Retina (tissue), 1 donor: ENCODE results near the gene CTXND1.
"Not testable (repeated sequence)": the region's sequence is repeated elsewhere in the genome, so short reads cannot be mapped to it uniquely, and the experiment has no call there.

Experiments used
- DNase-seq: peaks from one replicate; pipeline ENCODE4 v3.0.0-alpha.2; 2016

Gene CTXND1

GRCh38 chr15:80252121-80252518 is at the start of gene CTXND1:
Gene CTXND1 (minus strand): TSS chr15:80252213. CDS start chr15:80201949, 50,264 bp downstream.
- peak; percentile 59 for DNase-seq

- no peak for DNase-seq
Measured at GRCh38 chr15:80301472-80301871, 49.5 kb upstream of the CTXND1 start.

- not testable (repeated sequence) for DNase-seq
Measured at GRCh38 chr15:80295777-80296176, 43.8 kb upstream of the CTXND1 start.

- no peak for DNase-seq
Measured at GRCh38 chr15:80292079-80292478, 40.1 kb upstream of the CTXND1 start.

DNA sequence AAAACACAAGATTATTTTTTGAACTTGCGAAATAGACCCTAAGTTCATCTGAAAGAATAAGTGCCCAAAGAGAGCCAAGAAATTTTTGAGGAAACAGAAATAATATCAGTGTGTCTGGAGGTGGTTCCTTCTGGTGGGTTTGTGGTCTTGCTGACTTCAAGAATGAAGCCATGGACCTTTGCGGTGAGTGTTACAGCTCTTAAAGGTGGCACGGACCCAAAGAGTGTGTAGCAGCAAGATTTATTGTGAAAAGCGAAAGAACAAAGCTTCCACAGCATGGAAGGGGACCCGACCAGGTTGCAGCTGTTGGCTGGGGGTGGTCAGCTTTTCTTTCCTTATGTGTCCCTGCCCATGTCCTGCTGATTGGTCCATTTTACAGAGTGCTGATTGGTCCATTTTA is 38.9 kb upstream of the CTXND1 start:
- not testable (repeated sequence) for DNase-seq

GRCh38 chr15:80289528-80290495 is 37.8 kb upstream of the CTXND1 start:
- no peak for DNase-seq

DNA sequence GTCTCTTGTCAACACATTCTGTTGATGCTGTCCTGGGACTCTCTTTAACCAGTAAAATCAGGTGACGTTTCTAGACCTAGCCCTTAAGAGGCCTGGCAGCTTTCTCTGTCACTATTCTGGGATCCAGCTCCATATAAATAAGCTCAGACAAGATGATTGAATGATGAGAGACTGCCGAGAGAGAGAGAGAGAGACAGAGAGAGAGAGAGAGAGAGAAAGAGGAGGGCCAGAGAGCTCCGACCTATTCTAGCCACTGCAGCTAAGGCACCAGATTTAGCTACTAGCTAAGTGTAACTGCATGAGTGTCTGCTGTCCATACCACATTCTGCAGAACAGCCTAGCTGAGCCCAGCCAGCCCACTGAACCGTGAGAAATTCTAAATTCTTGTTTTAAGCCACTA is 36.1 kb upstream of the CTXND1 start:
- DNase-seq: no peak

GRCh38 chr15:80286055-80286454 is 34.0 kb upstream of the CTXND1 start:
- DNase-seq: no peak

- no peak for DNase-seq
Measured at GRCh38 chr15:80285379-80285778, 33.4 kb upstream of the CTXND1 start.

DNA sequence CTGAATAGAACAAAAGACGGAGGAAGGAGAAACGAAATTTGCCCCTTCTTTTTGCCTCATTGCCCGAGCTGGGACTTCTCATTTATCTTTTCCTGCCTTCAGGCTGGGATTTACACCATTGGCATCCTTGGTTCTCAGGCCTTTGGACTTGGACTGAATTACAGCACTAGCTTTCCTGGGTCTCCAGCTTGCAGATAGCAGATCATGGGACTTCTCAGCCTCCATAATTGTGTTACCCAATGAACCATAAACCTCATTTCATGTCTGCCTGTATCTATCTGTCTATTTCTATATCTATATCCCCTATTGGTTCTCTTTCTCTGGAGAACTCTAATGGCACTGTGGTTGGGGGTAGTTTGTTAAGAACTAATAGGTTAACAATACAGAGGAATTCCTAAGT is 31.5 kb upstream of the CTXND1 start:
- no peak for DNase-seq

GRCh38 chr15:80277147-80277546 is 25.1 kb upstream of the CTXND1 start:
- DNase-seq: no peak

GRCh38 chr15:80275961-80276360 is 23.9 kb upstream of the CTXND1 start:
- no peak for DNase-seq

DNA sequence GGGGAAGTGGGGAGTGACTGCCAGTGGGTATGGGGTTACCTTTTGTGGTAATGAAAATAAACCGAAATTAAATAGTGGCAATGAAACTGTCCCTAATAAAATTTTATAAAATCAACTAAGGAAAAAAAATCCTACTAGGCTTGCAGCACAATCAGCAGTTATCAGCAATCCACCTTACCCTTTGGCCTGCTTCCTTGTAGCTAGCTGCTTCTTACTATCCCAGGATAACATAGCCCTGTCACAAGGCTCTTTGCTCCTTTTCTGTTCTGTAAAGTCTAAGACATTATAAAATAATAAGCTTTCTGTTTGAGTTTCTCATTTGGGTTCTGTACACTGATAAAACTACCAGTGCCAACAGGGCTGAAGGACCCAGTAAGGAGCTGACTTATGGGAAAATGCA is 23.0 kb upstream of the CTXND1 start:
- DNase-seq: no peak

DNA sequence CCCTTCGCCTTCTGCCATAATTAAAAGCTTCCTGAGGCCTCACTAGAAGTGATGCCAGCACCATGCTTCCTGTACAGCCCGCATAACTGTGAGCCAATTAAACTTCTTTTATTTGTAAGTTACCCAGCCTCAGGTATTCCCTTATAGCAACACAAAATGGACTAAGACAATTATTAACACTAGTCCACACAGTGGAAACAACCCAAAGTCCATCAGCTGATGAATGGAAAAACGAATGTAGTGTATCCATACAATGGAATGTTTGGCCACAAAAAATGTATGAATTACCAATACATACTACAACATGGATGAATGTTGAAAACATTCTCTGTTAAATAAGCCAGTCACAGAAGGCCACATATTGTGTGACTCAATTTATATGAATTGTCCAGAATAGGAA is 22.5 kb upstream of the CTXND1 start:
- DNase-seq: no peak

- no peak for DNase-seq
Measured at GRCh38 chr15:80272987-80273386, 21.0 kb upstream of the CTXND1 start.

DNA sequence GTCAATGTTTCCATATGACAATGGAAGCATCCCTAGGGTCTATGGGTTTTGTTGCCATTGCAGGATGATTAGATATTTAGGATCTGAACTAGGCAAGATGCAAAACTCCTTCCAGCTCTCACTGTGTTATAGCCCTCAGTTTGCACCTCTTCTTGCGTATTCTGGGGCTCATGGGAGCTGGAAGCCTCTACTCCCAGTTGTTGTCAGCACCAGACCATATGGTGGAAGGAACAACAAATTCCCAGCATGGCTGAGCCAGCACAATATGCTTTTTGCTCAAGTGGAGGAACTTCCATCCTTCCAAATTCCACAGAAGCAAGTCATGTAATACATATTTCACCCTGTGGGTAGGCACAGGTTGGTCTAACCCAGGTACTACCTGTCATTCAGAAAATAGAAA is 18.5 kb upstream of the CTXND1 start:
- no peak for DNase-seq

DNA sequence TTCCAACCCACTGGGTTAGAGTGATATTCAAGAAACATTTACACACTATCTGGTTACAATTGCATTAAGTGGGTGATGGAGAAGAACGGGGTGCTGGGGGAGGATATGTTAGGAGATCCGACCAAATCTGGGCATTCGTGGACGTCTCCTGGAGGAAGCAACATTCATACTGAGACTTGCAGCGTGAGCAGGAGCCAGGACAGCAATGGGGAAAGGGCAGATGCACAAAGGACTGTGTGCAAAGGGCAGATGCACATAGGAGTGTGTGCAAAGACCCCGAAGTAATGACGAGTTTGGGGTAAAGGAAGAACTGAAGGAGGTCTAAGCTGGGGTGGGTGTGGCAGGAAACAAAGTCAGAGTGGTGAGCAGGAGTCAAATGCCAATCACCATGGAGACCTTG is 16.1 kb upstream of the CTXND1 start:
- DNase-seq: no peak

GRCh38 chr15:80267658-80268057 is 15.6 kb upstream of the CTXND1 start:
- no peak for DNase-seq

DNA sequence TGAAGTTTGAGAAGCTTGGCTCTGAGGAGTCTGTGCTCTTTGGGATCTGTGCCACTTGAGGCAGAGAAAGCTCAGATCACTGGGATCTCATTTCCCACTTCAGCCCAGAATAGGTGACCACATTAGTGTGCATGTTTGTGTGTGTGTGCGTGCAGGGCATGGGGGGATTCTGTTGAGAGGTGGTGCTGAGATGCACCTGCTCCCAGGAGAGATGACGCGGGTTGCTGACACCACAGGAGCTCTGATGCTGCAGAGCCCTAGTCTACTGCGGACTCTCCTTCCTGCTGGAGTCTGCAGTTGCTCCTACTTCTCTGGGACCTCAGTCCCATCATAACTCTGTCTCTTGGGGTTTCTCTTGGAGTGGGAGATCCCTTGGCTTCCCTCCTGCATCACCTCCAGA is 14.7 kb upstream of the CTXND1 start:
- DNase-seq: no peak

DNA sequence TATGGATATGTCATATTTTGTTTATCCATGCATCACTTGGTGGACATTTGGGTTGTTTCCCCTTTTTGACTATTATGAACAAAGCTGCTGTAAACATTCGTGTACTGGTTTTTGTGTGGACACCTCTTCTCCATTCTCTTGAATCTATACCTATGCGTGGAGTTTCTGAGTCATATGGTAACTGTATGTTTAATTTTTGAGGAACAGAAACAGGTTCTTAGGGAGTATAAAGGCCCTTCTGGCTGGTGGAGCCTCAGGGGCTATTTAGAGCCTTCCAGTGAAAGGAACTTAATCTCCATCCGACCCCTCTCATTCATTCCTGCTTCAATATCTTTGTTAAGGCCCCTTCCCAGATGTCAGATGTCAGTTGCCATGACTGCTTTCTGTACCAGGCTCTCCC is 14.1 kb upstream of the CTXND1 start:
- no peak for DNase-seq

- no peak for DNase-seq
Measured at GRCh38 chr15:80265021-80265420, 13.0 kb upstream of the CTXND1 start.

DNA sequence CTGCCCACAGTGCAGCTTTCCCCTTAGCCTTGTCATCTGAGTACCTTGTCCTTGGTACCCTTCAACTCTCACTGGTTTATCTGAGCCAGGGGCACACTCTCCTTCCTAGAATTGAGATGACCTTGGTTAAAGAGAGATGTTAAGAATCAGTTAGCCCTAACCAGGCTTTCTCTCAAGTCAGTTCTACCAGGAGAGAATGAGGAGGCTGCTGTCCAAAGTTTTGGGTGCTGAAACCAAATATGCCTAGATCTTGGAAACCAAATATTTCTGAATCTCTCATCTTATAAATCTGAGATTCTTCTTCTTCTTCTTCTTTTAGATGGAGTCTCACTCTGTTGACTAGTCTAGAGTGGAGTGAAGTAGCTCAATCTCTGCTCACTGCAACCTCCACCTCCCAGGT is 12.0 kb upstream of the CTXND1 start:
- DNase-seq: no peak

GRCh38 chr15:80260551-80260950 is 8.5 kb upstream of the CTXND1 start:
- DNase-seq: no peak

DNA sequence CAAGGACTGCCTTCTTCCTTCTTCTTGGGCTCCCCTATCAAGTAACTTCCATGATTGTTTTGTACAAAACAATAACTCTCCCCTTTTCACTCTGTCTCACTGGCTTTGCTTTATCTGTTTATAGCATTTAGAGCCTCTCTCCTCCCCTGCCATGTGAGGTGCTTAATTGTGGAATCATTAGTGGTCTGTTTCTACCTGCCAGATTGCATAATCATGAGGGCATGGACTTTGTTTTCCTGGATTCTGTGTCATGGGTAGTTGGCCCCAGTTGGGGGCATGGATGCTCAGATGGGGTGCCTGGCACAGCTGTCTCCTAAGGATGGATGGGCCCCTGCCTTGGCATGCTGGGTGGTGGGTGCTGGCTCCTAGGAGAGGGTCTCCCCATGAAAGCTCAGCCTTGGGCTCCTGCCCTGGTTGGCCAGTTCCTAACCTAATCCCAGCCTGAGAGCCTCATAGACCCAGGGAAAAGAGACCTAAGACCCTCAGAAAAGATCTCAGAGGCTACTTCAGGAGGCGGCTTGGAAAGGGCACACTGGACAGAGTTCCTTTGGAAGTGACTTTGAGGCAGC is 8.0 kb upstream of the CTXND1 start:
- DNase-seq: no peak
